Fibroblast of villous mesenchyme (primary cell): ENCODE data around the gene CTNNA2. TPM values are rescaled to one million over a fixed set of nuclear protein-coding genes. Genes with fewer than 3 reads are reported as not detected.

Source experiments
- DNase-seq: peaks from one replicate; pipeline ENCODE4 v3.0.0-alpha.2; 2010; ENCODE audit warnings: low read depth
- H3K4me3 ChIP-seq: 2 replicates; pipeline ENCODE4 v1.5.1; 2011; ENCODE audit warnings: low read depth, mild to moderate bottlenecking, low read length
- CTCF ChIP-seq: IDR thresholded peaks from 2 replicates; pipeline ENCODE4 v1.5.1; 2012; ENCODE audit warnings: low read depth, mild to moderate bottlenecking, low read length; ENCODE audit not compliant: insufficient read depth
- total RNA-seq: library from RNA; depleted of rRNA; stranded (reverse); fragments of >200 nt; gene quantifications from 2 replicates; pipeline ENCODE4 v1.2.3, GENCODE V29; 2012

The CTNNA2 gene
- total RNA-seq, 1 donor: not detected

GRCh38 chr2:80280598-80280997, 767.7 kb downstream of the CTNNA2 start:
- no peak for TF ChIP-seq CTCF
- no peak for DNase-seq
- no peak overlapping the region for H3K4me3 ChIP-seq

GRCh38 chr2:80281049-80281448, 768.2 kb downstream of the CTNNA2 start:
- no peak overlapping the region for H3K4me3 ChIP-seq
- TF ChIP-seq CTCF: no peak
- DNase-seq: no peak

- DNase-seq: no peak
- H3K4me3 ChIP-seq: no peak overlapping the region
- TF ChIP-seq CTCF: no peak
Measured at GRCh38 chr2:80288576-80288975, 775.7 kb downstream of the CTNNA2 start.

- TF ChIP-seq CTCF: no peak
- DNase-seq: no peak
- H3K4me3 ChIP-seq: no peak overlapping the region
Measured at GRCh38 chr2:80291656-80292055, 778.8 kb downstream of the CTNNA2 start.

GRCh38 chr2:80292474-80292873, 779.6 kb downstream of the CTNNA2 start:
- no peak for TF ChIP-seq CTCF
- no peak overlapping the region for H3K4me3 ChIP-seq
- DNase-seq: no peak

- no peak overlapping the region for H3K4me3 ChIP-seq
- TF ChIP-seq CTCF: no peak
- DNase-seq: no peak
Measured at GRCh38 chr2:80293039-80293438, 780.2 kb downstream of the CTNNA2 start.

- no peak for DNase-seq
- H3K4me3 ChIP-seq: no peak overlapping the region
- no peak for TF ChIP-seq CTCF
Measured at GRCh38 chr2:80298954-80299353, 786.1 kb downstream of the CTNNA2 start.
